Activated naive CD4-positive, alpha-beta T cell treated with anti-CD3 and anti-CD28 coated beads, Interleukin-2, amount 50 U/mL, for 72 hours (primary cell): ENCODE measurements around the gene ZNF22. TPM values are rescaled to one million over a fixed set of nuclear protein-coding genes. Genes with fewer than 3 reads are reported as not detected.

Source experiments
- ATAC-seq, 2 donors: fragments of 150-1000 bp; cut with Tn5 transposase; 2 replicates each; pipeline ENCODE4 v1.10.0; 2021; ENCODE audit warnings: mild to moderate bottlenecking in 2 of 2, moderate library complexity in 2 of 2
- DNase-seq, 2 donors: peaks; one replicate each; pipeline ENCODE4 v3.0.0; 2021 to 2022; ENCODE audit warnings: low spot score in 2 of 2
- H3K27ac Mint-ChIP-seq, 2 donors: one replicate each; pipeline ENCODE4 v1.8.0; 2022; ENCODE audit warnings: mild to moderate bottlenecking in 2 of 2, mixed read lengths in 2 of 2
- H3K36me3 Mint-ChIP-seq, 2 donors: one replicate each; pipeline ENCODE4 v1.8.0; 2022; ENCODE audit warnings: mixed read lengths in 2 of 2
- H3K9me3 Mint-ChIP-seq, 2 donors: one replicate each; pipeline ENCODE4 v1.8.0; 2022; ENCODE audit warnings: mixed read lengths in 2 of 2
- total RNA-seq, 2 donors: library from RNA; stranded (reverse); gene quantifications; one replicate each; pipeline ENCODE4 v1.2.3, GENCODE V29; 2022

Gene ZNF22
- total RNA-seq = 10 to 100 TPM in 1 of 2 donors, 1 to 10 TPM in 1; 3.1 to 20.9 TPM

DNA sequence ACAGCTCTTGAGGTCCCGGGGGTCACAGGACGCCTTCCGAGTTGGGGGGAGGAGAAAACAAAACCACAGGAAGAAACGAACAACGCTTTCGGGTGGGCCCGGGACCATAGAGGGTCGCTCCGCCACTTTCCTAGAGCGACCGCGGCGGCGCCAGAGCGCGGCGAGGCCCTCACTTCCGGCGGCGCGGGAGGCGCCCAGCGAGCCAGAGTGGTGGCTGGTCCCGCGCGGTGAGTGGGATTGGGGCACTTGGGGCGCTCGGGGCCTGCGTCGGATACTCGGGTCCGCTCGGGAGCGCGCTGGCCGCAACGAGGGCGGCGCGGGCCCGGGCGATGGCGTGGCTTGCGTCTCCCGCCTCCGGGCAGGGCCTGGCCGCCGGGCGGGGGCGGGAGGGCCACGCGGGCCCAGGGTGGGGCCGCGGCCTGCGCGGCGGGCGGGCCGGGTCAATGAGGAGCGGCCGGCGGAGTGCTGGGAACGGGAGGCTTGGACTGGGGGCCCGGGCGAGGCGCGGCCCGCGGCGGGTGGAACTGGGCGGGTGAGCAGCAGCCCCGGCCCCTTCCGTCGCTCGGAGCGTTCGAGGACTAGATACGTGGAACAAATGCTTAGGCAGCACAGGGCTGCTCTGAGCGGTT, at the start of gene ZNF22:
ZNF22 (plus strand) TSS at position 172 of the 629 bp plus-strand sequence. CDS start 2,446 bp downstream, outside the sequence.
- Mint-ChIP-seq H3K9me3 (peaks cover 15 to 32% of the 10 kb centered on the region in 2 donors), H3K27ac (peak within 1 kb of the TSS; percentile 64 to 74), H3K36me3 (peaks cover 46 to 55% of the 10 kb centered on the region in 2 donors)
- ATAC-seq (peak; percentile 80 to 83), DNase-seq (peak in 1 of 2 donors; percentile 66)

DNA sequence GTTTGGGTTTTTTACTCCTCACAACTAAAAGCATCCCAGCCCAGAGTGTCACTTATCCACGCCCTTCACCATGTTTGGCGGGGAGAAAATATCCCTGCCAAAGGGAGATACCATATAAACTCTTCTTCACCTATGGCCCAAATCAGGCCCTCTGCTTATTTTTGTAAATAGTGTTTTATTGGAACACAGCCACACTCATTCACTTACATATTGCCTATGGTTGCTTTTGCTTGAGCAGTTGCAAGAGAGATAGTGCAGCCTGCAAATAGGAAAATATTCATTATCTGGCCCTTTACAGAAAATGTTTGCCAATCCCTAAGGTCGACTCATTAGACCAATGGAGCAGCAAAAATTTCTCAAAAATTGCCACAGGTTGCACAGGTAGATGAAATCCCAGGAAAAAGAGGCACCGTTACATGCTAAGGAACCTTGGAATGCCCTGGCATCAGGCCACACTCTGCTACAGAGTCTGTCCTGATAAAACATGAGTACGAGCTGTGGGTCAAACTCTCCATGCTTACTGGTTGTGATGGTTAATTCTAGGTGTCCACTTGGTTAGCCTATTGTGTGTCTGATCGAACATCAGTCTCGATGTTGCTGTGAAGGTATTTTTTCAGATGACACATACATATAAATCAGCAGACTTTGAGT, 49.0 kb upstream of the ZNF22 start:
- no peak for ATAC-seq
- no peak for DNase-seq
- peaks cover 0 to 6% of the 10 kb centered on the region in 2 donors for H3K36me3 Mint-ChIP-seq
- no peak overlapping the region for H3K27ac Mint-ChIP-seq
- H3K9me3 Mint-ChIP-seq = no peaks in the 10 kb centered on the region

DNA sequence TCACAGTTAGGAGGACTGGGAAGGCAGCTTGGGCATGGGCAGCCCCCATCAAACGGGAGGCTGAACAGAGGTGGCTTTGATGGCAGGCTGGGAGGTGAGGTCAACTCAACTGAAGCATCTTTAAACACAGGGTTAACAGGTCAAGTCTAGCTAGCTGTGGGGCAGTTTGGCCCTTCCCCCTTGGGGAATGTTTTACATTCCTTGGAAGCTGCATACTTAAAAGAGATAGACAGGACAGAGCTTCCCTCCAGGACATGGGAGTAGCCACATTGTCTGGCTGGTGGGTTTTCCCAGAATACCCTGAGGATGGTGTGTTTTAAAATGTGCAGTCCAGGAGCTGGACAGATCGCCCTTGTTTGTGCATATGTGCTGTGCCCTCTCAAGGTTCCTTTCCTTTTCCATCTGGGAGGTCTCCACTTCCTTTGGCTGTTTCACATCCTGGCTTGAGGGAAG, 47.9 kb upstream of the ZNF22 start:
- no peak overlapping the region for H3K27ac Mint-ChIP-seq
- H3K36me3 Mint-ChIP-seq = peaks cover 0 to 6% of the 10 kb centered on the region in 2 donors
- DNase-seq (no peak), ATAC-seq (no peak)
- H3K9me3 Mint-ChIP-seq = no peaks in the 10 kb centered on the region

DNA sequence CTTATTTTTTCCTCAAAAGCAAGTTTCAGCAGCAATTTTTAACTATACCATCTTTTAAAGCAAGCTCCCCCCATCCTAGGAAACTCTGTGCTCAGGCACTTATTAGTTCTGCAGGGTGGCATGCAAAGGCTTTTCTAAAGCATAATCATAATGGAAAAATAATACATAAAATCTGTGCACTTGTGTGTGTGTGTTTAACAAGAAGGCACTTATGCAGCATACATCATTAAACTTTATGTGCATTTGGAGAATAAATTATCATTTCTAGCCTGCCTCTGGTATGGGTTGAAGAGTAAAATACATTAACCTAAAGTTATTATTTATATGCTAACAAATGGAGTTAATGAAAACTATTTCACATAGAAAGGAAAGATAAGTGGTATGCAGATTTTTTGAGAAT, 46.7 kb upstream of the ZNF22 start:
- ATAC-seq (no peak), DNase-seq (no peak)
- Mint-ChIP-seq H3K36me3 (peaks cover 0 to 6% of the 10 kb centered on the region in 2 donors), H3K27ac (no peak overlapping the region), H3K9me3 (no peaks in the 10 kb centered on the region)

DNA sequence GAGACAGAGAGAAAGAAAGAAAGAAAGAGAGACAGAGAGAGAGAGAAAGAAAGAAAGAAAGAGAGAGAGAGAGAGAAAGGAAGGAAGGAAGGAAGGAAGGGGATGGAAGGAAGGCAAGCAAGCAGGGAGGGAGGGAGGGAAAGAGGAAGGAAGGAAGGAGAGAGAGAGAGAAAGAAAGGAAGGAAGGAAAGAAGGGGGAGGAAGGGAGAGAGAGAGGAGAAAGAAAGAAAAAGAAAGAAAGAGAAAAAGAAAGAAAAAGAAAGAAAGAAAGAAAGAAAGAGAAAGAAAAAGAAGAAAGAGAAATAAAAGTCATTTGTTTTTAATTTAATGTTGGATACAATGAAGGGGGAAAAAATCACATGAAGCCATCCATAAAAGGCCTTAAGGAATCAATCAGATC, 45.8 kb upstream of the ZNF22 start:
- peaks cover 0 to 6% of the 10 kb centered on the region in 2 donors for H3K36me3 Mint-ChIP-seq
- H3K9me3 Mint-ChIP-seq = no peaks in the 10 kb centered on the region
- DNase-seq (no peak), ATAC-seq (no peak)
- no peak overlapping the region for H3K27ac Mint-ChIP-seq

DNA sequence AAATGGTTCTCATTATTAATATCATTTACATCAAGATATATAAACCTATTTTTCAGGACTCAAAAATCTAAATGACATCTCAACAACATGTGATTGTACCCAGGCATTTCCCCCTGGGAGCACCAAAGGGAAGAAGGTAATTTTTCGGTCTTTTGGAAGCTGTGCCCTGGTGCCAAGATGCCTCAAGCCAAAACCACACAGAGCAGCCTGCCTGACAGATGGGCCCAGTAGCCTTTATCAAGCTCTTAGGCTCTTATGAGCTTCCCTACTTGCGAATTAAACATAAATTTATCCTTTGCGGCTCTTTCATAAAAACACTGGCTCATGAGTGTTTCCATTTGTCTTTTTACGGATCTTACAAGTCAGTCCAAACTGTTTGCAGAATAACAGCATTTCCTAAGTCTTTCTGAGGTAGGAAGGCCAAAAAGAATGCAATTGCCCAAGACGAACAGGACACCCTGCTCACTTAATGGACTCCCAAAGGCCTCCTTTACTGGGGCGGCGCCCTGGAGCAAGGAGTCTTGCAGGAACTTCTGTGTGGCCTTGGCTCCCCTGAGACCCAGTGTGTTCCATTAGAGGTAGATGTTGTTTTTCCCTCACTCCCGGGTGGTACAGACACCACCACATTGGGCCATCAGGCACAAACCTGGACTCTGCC, 45.2 kb upstream of the ZNF22 start:
- H3K9me3 Mint-ChIP-seq = no peaks in the 10 kb centered on the region
- no peak for ATAC-seq
- peaks cover 0 to 6% of the 10 kb centered on the region in 2 donors for H3K36me3 Mint-ChIP-seq
- peak overlapping the region in 1 of 2 donors; percentile 60 for H3K27ac Mint-ChIP-seq
- no peak for DNase-seq

DNA sequence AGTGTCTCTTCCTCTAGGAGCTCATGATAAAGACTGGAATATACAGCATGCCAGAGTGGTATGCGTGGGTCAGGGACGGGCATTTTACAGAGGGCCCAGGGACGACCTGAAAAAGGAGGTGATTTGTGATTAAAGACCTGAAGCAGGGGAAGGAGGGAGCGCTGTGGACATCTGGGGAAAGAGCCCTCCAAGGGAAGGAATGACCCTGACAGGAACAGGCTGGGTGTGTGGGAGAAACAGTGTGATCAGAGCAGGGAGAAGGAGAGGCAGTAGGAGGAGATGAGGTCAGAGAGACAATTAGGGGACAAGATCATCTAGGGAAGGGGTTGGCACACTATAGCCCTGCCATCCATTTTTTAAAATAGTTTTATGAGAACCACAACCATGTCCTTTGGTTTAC, 44.5 kb upstream of the ZNF22 start:
- no peak for ATAC-seq
- DNase-seq = no peak
- peaks cover 0 to 6% of the 10 kb centered on the region in 2 donors for H3K36me3 Mint-ChIP-seq
- peak overlapping the region in 1 of 2 donors; percentile 60 for H3K27ac Mint-ChIP-seq
- H3K9me3 Mint-ChIP-seq = no peaks in the 10 kb centered on the region

DNA sequence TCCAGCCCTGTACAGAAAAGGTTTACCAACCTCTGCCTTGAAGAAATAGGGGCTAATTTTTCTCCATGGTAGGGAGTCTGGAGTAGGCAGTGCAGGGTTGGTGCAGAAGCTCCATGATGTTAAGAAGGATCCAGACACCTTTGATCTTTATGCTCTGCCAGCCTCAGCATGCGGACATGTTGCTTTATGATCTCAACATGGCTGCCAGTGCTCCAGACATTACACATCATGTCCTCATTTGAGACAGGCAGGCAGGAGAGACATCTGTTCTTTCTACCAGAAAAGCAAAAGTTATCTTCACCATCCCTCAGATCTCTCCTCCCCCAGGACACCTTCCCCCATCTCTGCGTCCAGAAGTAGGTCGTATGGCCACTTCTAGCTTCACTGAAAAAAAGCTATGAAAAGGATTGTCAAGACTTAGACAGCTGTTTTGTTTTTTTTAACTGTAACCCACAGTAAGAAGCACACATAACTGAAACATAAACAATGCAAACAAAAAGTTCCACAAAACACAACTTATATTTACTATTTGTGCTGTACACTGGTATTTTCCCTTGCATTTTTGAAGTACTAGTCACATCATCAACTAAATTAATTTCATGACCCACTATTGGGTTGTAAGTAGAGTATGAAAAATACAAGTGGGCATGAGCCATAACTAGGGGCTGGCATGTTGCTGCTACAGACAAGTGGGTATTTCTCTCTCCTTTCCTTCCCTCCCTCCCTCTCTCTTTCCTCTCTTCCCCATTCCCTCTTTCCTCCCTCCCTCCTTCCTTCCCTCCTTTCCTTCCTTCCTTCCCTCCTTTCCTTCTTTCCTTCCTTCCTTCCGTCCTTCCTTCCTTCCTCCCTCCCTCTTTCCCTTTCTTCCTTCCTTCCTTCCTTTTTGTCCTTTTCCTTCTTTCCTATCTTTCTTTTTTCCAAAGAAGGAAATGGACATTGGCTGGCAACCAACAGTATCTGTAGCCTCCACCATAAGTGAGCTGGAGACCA, 43.7 kb upstream of the ZNF22 start:
- Mint-ChIP-seq H3K36me3 (peaks cover 0 to 6% of the 10 kb centered on the region in 2 donors), H3K27ac (no peak overlapping the region), H3K9me3 (no peaks in the 10 kb centered on the region)
- ATAC-seq = no peak
- no peak for DNase-seq

DNA sequence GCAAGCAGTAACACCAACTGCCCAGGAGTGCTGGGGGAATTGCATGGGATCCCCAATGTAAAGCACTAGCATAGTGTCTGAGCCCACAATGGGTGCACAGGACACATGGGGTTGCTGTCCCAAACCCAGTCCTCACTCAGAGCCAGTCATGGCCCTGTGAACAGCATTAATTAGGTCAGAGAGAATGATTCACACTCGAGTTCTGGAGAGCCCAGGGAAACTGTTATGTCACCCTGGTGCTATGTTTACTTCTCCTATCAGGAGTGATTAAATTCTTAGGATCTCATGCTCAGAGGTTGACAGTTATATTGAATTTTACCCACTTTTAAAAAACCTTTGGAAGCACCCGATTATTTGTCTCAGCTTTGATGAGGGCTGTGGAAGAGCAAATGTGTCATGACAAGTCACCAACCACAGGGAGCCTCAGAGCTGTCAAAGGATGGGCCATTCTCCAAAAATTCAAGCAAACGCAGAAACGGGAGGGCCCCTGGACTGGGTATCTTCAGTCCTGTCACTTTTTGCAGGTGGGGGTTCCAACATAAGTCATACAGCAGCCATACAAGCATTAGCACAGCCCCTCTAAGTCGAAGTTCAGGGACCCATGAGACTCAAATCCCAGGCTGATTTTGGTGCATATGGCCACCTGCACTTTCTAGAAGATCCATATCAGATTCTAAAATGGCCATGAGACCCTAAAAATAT, 42.4 kb upstream of the ZNF22 start:
- Mint-ChIP-seq H3K36me3 (peaks cover 0 to 6% of the 10 kb centered on the region in 2 donors), H3K9me3 (no peaks in the 10 kb centered on the region), H3K27ac (peak overlapping the region in 1 of 2 donors; percentile 78)
- ATAC-seq (no peak), DNase-seq (no peak)

DNA sequence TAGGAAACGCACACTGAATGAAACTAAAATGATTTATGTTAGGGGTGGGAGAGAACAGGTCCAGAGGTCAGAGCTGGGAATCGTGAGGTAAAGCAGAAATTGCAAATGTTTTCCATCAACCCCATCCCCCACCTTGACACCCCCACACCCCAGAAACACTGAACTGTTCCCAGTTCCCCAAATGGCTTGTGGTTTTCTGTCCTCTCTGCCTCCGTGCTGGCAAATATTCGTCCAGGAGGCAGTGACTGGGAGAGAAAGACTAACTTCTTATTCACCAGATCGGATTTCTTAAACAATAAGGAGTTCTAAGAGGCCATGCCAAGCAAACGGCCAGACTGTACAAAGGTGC, 41.9 kb upstream of the ZNF22 start:
- DNase-seq (no peak), ATAC-seq (no peak)
- H3K9me3 Mint-ChIP-seq = no peaks in the 10 kb centered on the region
- peak overlapping the region; percentile 78 to 84 for H3K27ac Mint-ChIP-seq
- H3K36me3 Mint-ChIP-seq = peaks cover 0 to 6% of the 10 kb centered on the region in 2 donors

DNA sequence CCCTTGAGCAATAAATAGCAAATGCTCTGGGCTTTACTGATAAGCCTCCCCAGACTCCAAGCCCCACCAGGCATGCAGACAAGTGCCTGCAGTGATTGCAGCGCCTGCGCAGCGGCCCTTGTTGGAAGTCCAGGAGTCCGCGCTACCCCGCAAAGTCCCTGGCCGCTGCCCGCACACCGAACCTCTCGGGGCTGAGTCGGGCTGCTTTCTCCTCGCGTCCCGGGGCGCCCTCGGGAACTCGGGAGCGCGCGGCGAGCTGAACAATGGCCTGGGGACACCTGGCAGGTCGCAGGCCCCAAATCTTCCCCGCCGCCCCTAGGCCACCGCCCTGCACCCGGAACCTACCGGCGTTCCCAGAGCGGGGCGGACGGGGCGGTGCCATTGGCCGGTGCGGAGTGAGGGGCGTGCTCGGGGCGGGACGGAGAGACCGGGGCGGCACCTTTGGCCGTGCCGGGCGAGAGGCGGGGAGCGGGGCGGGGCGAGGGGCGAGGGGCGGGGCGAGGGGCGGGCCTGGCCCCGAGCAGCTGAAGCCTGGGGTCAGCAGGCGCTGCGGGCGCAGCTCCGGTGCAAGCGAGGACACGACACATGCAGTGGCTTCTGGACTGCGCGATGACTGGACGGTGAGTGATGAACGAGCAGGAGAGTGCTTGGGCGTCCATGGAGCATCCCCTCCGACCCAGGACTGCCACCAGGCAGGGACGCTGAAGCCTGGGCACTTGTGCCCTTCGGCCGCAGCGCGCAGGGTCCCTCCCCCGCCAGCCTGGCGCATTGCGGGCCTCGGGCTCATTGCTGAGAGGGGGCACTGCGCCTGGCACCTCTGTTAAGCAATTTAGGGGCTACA, 41.3 kb upstream of the ZNF22 start, which contains the start of gene RASSF4:
RASSF4 (plus strand) TSS at position 556 of the 841 bp plus-strand sequence. CDS start 10,401 bp downstream, outside the sequence.
- H3K27ac Mint-ChIP-seq = peak within 1 kb of the TSS; percentile 78 to 90
- peaks cover 0 to 6% of the 10 kb centered on the region in 2 donors for H3K36me3 Mint-ChIP-seq
- H3K9me3 Mint-ChIP-seq = no peaks in the 10 kb centered on the region
- peak; percentile 99 to 100 for ATAC-seq
- DNase-seq = peak; percentile 91 to 95

DNA sequence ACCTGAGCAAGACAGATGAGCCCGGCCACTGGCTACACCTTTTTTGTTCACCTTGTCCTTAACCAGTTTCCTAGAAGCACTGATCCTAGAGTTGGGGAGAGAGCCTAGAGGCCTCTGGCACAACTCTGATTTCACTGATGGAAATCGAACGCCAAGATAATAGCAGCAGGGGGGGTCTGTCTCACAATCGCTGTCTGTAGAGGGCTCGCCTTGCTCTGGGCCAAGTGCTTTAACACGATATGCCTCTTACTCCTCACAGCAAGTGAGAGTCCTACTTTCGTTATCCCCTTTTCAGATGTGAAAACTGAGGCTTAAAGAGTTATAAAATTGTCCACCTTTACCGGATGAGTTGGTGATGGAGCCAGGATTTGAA, 40.6 kb upstream of the ZNF22 start:
- Mint-ChIP-seq H3K9me3 (no peaks in the 10 kb centered on the region), H3K36me3 (peaks cover 0 to 6% of the 10 kb centered on the region in 2 donors), H3K27ac (no peak overlapping the region)
- DNase-seq (no peak), ATAC-seq (no peak)

DNA sequence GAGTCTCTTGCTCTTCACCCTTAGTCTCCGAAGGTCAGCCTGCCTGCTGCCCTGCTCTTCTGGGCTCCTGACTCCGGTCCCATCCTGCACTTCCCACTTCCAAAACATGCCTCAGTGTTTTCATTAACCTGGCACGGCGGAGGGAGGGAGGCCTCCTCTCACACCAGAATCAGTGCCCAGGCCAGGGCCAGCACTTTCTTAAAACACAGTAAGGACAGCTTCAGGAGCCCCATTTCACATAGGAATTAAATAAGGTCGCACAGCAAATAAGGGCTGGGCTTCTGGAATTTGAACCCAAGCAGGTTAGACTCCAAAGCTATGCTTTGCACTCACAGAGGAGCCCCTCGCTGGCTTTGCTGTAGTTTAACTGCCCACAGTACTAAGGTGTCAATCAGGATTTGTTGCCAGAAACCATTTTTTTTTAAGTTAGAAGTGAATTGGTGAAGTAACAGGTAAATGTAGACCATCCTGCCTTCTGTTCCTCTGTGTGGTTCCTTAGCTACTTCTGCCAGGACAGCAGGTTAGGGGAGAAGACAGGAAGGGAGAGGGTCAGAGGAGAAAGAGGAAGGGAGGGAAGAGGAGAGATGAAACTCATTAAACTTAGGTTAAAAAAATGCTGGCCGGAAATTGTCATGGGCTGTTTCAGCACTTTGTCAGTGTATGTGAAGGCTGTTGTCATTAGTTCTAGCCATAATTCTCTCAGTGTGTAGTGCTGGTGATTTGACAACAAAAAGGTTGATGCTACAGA, 40.1 kb upstream of the ZNF22 start:
- ATAC-seq (no peak), DNase-seq (no peak)
- Mint-ChIP-seq H3K36me3 (peaks cover 0 to 6% of the 10 kb centered on the region in 2 donors), H3K27ac (peak overlapping the region in 1 of 2 donors; percentile 90), H3K9me3 (no peaks in the 10 kb centered on the region)

DNA sequence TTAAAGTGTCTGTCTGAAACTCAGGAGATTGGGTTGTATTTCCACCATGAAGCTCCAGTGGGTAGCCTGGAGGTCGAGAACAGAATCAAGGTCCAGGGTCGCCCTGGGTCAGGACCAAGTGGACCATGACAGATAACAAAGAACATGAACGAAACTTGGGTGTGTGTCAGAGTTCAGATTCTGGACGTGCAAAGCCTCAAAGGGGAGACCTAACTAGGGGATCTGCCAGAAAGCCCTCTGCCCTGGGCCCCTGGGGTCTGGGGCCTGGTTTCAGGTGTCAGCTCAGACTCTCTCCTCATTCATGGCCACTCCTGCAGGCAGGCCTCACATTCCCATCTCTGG, 39.5 kb upstream of the ZNF22 start:
- ATAC-seq = no peak

More for the DNA sequence above, 39.5 kb upstream of the ZNF22 start:
- no peak overlapping the region for H3K27ac Mint-ChIP-seq
- peaks cover 0 to 2% of the 10 kb centered on the region in 2 donors for H3K36me3 Mint-ChIP-seq
- DNase-seq = no peak
- H3K9me3 Mint-ChIP-seq = no peaks in the 10 kb centered on the region
